GM18907 (cell line): ENCODE data around the gene ITPR2.
A peak's percentile ranks its signal among the peaks of the same experiment; 100 is the strongest.

Experiments used
- ATAC-seq: cut with Tn5 transposase; IDR thresholded peaks from one replicate; pipeline ENCODE4 v1.9.1; 2021; ENCODE audit warnings: mild to moderate bottlenecking, moderate library complexity; ENCODE audit not compliant: unreplicated experiment

The ITPR2 gene

GRCh38 chr12:26535826-26536225 is 297.2 kb downstream of the ITPR2 start:
- ATAC-seq = no peak

GRCh38 chr12:26534071-26534470 is 298.9 kb downstream of the ITPR2 start:
- no peak for ATAC-seq

GRCh38 chr12:26533211-26533610 is 299.8 kb downstream of the ITPR2 start:
- no peak for ATAC-seq

GRCh38 chr12:26530461-26530860 is 302.5 kb downstream of the ITPR2 start:
- ATAC-seq = no peak

GRCh38 chr12:26528943-26529342 is 304.1 kb downstream of the ITPR2 start:
- ATAC-seq = no peak

- no peak for ATAC-seq
Observed at GRCh38 chr12:26527682-26528081, 305.3 kb downstream of the ITPR2 start.

GRCh38 chr12:26524862-26525465 is 308.0 kb downstream of the ITPR2 start:
- ATAC-seq = no peak

- no peak for ATAC-seq
Observed at GRCh38 chr12:26523708-26524150, 309.3 kb downstream of the ITPR2 start.

- ATAC-seq = no peak
Observed at GRCh38 chr12:26520869-26521268, 312.1 kb downstream of the ITPR2 start.

- no peak for ATAC-seq
Observed at GRCh38 chr12:26520109-26520508, 312.9 kb downstream of the ITPR2 start.

- no peak for ATAC-seq
Observed at GRCh38 chr12:26519462-26519861, 313.5 kb downstream of the ITPR2 start.

- ATAC-seq = peak; percentile 76
Observed at GRCh38 chr12:26517320-26517719, 315.7 kb downstream of the ITPR2 start.

GRCh38 chr12:26514364-26514763 is 318.6 kb downstream of the ITPR2 start:
- ATAC-seq = no peak

- no peak for ATAC-seq
Observed at GRCh38 chr12:26513363-26514043, 319.5 kb downstream of the ITPR2 start.

- no peak for ATAC-seq
Observed at GRCh38 chr12:26512213-26512612, 320.8 kb downstream of the ITPR2 start.

GRCh38 chr12:26510354-26510674 is 322.7 kb downstream of the ITPR2 start:
- no peak for ATAC-seq

GRCh38 chr12:26507613-26508012 is 325.4 kb downstream of the ITPR2 start:
- no peak for ATAC-seq

- ATAC-seq = no peak
Observed at GRCh38 chr12:26499979-26500640, 332.9 kb downstream of the ITPR2 start.

- ATAC-seq = no peak
Observed at GRCh38 chr12:26496170-26496569, 336.8 kb downstream of the ITPR2 start.

GRCh38 chr12:26493656-26494055 is 339.3 kb downstream of the ITPR2 start:
- no peak for ATAC-seq

GRCh38 chr12:26492406-26492805 is 340.6 kb downstream of the ITPR2 start:
- ATAC-seq = no peak

GRCh38 chr12:26489908-26490307 is 343.1 kb downstream of the ITPR2 start:
- no peak for ATAC-seq
